B cell (primary cell): ENCODE data around the gene INF2. TPM values are rescaled to one million over a fixed set of nuclear protein-coding genes. Genes with fewer than 3 reads are reported as not detected.

Experiments used
- ATAC-seq: fragments of 200-7000 bp; cut with Tn5 transposase; one replicate; pipeline ENCODE4 v1.10.0; 2021; ENCODE audit warnings: low read depth, mild to moderate bottlenecking, moderate number of reproducible peaks, moderate library complexity
- CTCF ChIA-PET: fragments of 350-600 bp; sonication (Branson Sonifier 250); formaldehyde crosslinking; loops from one replicate; lab custom pipeline; 2021; ENCODE audit warnings: antibody characterized with exemption, inconsistent platforms; lab: Charles Lee
- POLR2A ChIA-PET: fragments of 350-600 bp; sonication (Branson Sonifier 250); formaldehyde crosslinking; loops from one replicate; lab custom pipeline; 2021; ENCODE audit warnings: antibody characterized with exemption; lab: Charles Lee
- DNase-seq: peaks from one replicate; pipeline ENCODE4 v3.0.0; 2013
- H2AFZ ChIP-seq: 2 replicates; pipeline ENCODE4 v1.6.1; 2012; ENCODE audit warnings: mild to moderate bottlenecking, low read depth, low read length; ENCODE audit not compliant: insufficient read depth, poor library complexity, severe bottlenecking
- H3K27ac ChIP-seq, 2 donors: 1 replicate in 1 of 2; 2 replicates in 1 of 2; pipeline ENCODE4 v1.5.1; 2012 to 2013; ENCODE audit warnings: low read length in 2 of 2, mild to moderate bottlenecking in 2 of 2, moderate library complexity in 1 of 2
- H3K27me3 ChIP-seq, 4 experiments: fragments of 200-600 bp in 1 of 4; sonication (generic) in 1 of 4; replicated peaks in 1 of 4; 1 replicate in 2 of 4; 2 replicates in 2 of 4; pipeline versions ENCODE4 v1.6.1 to v1.7.0; 2013 to 2016; ENCODE audit warnings: low read length in 3 of 4, mild to moderate bottlenecking in 2 of 4, mixed read lengths in 1 of 4, moderate library complexity in 1 of 4; ENCODE audit not compliant: insufficient read depth in 4 of 4, control insufficient read depth in 3 of 4; ENCODE audit errors: control extremely low read depth in 1 of 4
- H3K36me3 ChIP-seq, 2 experiments: replicated peaks in 1 of 2; 1 replicate in 1 of 2; 2 replicates in 1 of 2; pipeline versions ENCODE4 v1.6.1 to v1.7.1; 2013; ENCODE audit warnings: low read length in 1 of 2; ENCODE audit not compliant: insufficient read depth in 2 of 2, control insufficient read depth in 1 of 2; ENCODE audit errors: control extremely low read depth in 1 of 2, extremely low read depth in 1 of 2
- H3K4me1 ChIP-seq, 2 donors: fragments of 200-600 bp in 1 of 2; sonication (generic) in 1 of 2; 1 replicate in 1 of 2; 2 replicates in 1 of 2; pipeline versions ENCODE4 v1.5.1 to v1.6.1; 2013 to 2017; ENCODE audit warnings: low read length in 2 of 2; ENCODE audit not compliant: control insufficient read depth in 2 of 2, insufficient read depth in 2 of 2
- H3K4me2 ChIP-seq: replicated peaks from 2 replicates; pipeline ENCODE3; 2012; ENCODE audit warnings: mild to moderate bottlenecking, low read depth, low read length; ENCODE audit not compliant: poor library complexity, severe bottlenecking
- H3K4me3 ChIP-seq, 5 experiments: fragments of 200-600 bp in 1 of 5; sonication (generic) in 1 of 5; 1 replicate in 3 of 5; 2 replicates in 2 of 5; pipeline versions ENCODE4 v1.5.1 to v1.7.0; 2011 to 2016; ENCODE audit warnings: low read length in 4 of 5, mild to moderate bottlenecking in 4 of 5, low read depth in 2 of 5, control low read depth in 1 of 5, moderate library complexity in 1 of 5; ENCODE audit not compliant: insufficient read depth in 1 of 5; ENCODE audit errors: control extremely low read depth in 1 of 5, extremely low read depth in 1 of 5
- H3K79me2 ChIP-seq: fragments of 200-600 bp; sonication (generic); one replicate; pipeline ENCODE4 v1.6.0; 2016; ENCODE audit warnings: low read length; ENCODE audit not compliant: control insufficient read depth, insufficient read depth
- H3K9ac ChIP-seq: fragments of 200-600 bp; sonication (generic); 2 replicates; pipeline ENCODE4 v1.6.1; 2017; ENCODE audit warnings: mild to moderate bottlenecking, low read length, moderate library complexity
- H3K9me3 ChIP-seq, 3 donors: one replicate each; pipeline versions ENCODE4 v1.6.1 to v1.7.1; 2013; ENCODE audit warnings: low read length in 2 of 3; ENCODE audit not compliant: control insufficient read depth in 2 of 3, insufficient read depth in 1 of 3; ENCODE audit errors: control extremely low read depth in 1 of 3
- H4K20me1 ChIP-seq: 2 replicates; pipeline ENCODE4 v1.6.0; 2012; ENCODE audit warnings: mild to moderate bottlenecking, low read length; ENCODE audit not compliant: insufficient read depth, control insufficient read depth, poor library complexity, severe bottlenecking
- H3K27ac Mint-ChIP-seq: one replicate; pipeline ENCODE4 v1.8.0; 2021; ENCODE audit warnings: mixed read lengths
- H3K27me3 Mint-ChIP-seq: one replicate; pipeline ENCODE4 v1.8.0; 2021; ENCODE audit warnings: mixed read lengths
- H3K4me1 Mint-ChIP-seq: one replicate; pipeline ENCODE4 v1.8.0; 2021; ENCODE audit warnings: mixed read lengths
- H3K4me3 Mint-ChIP-seq: one replicate; pipeline ENCODE4 v1.8.0; 2021; ENCODE audit warnings: mixed read lengths
- H3K9me3 Mint-ChIP-seq: one replicate; pipeline ENCODE4 v1.8.0; 2022; ENCODE audit warnings: mixed read lengths; ENCODE audit not compliant: insufficient read depth
- CTCF ChIP-seq: fragments of 200-600 bp; IDR thresholded peaks from one replicate; pipeline ENCODE4 v1.8.0; 2022; ENCODE audit warnings: antibody characterized with exemption, mild to moderate bottlenecking
- EZH2 ChIP-seq: IDR thresholded peaks from 2 replicates; pipeline ENCODE4 v1.6.1; 2012; ENCODE audit warnings: borderline replicate concordance, low read depth, mild to moderate bottlenecking, moderate library complexity, low read length; ENCODE audit not compliant: insufficient read depth, poor library complexity, severe bottlenecking
- WGBS: methylation state at CpG from one replicate; pipeline ENCODE4 v1.1.5; 2013; ENCODE audit warnings: missing lambda C conversion rate; ENCODE audit not compliant: insufficient coverage; 5-methylcytosine and 5-hydroxymethylcytosine counted together
- intact Hi-C: fragments of 100-400 bp; cut with micrococcal nuclease; formaldehyde crosslinking; loops from one replicate; pipeline ENCODE4 v1.10.0; 2022
- polyA plus RNA-seq: library from polyadenylated mRNA; depleted of rRNA; stranded (reverse); fragments of >200 nt; gene quantifications from 2 replicates; pipeline ENCODE4 v1.2.3, GENCODE V29; 2012
- total RNA-seq, 2 donors: library from RNA; stranded (reverse); fragments of 120-200 nt in 1 of 2; gene quantifications; 1 replicate in 1 of 2; 2 replicates in 1 of 2; pipeline versions ENCODE4 v1.2.3 to v1.2.4, GENCODE V29; 2013 to 2022

The INF2 gene
- total and polyA plus RNA-seq, 2 donors (not counting 1 experiment from before 2014, with no cell fraction given) = 90.2 to 100 TPM

GRCh38 chr14:104686624-104687517, 2.5 kb upstream of the INF2 start:
- Mint-ChIP-seq H3K27ac (peak overlapping the region; percentile 80), H3K4me1 (peaks cover 60% of the 10 kb centered on the region), H3K27me3 (no peaks in the 10 kb centered on the region), H3K9me3 (no peaks in the 10 kb centered on the region), H3K4me3 (no peak overlapping the region)
- peaks cover 0 to 5% of the 10 kb centered on the region in 2 experiments for H3K36me3 ChIP-seq
- H3K4me3 ChIP-seq = no peak overlapping the region
- peaks cover 42 to 66% of the 10 kb centered on the region in 2 donors for H3K4me1 ChIP-seq
- CTCF ChIA-PET = interaction anchor here (1.0 to 2.4 kb wide), 2 partner anchors 29 to 39 kb away, joined by 4 to 6 read pairs; no protein-coding TSS in a partner anchor
- intact Hi-C loops = no loop called here
- H3K79me2 ChIP-seq = peaks cover 24% of the 10 kb centered on the region
- ATAC-seq (no peak), DNase-seq (peak; percentile 37)
- no peaks in the 10 kb centered on the region for H3K27me3 ChIP-seq
- peaks cover 20% of the 10 kb centered on the region for H4K20me1 ChIP-seq
- no peaks in the 10 kb centered on the region for H3K9me3 ChIP-seq
- POLR2A ChIA-PET = interaction anchor here (0.6 to 1.3 kb wide), 2 partner anchors 9 to 65 kb away, joined by 3 to 6 read pairs; no protein-coding TSS in a partner anchor
- H3K4me2 ChIP-seq = peak overlapping the region; percentile 39
- TF ChIP-seq CTCF (no peak), EZH2 (no peak)
- H3K27ac ChIP-seq = peak overlapping the region in 1 of 2 donors; percentile 49
- WGBS = 66% methylated on average over 20 of the region's 20 CpGs
- H3K9ac ChIP-seq = no peak overlapping the region
- peak overlapping the region; percentile 51 for H2AFZ ChIP-seq
